Measurements from ENCODE around the gene CDK14.

GRCh38 chr7:91034459-91035368, 438.6 kb downstream of the CDK14 start:
- no peak for TF ChIP-seq RBBP5 (IDR thresholded peaks at IDR 0.05; ENCODE audit: borderline replicate concordance, low read depth, low read length)
- TF ChIP-seq GABPA (IDR thresholded peaks at IDR 0.05; ENCODE audit: borderline replicate concordance, insufficient read depth, low read length), result no peak
- TF ChIP-seq EGR1 (IDR thresholded peaks at IDR 0.05; ENCODE audit: borderline replicate concordance, low read depth, low read length), result no peak
- TF ChIP-seq, protein P1, sequence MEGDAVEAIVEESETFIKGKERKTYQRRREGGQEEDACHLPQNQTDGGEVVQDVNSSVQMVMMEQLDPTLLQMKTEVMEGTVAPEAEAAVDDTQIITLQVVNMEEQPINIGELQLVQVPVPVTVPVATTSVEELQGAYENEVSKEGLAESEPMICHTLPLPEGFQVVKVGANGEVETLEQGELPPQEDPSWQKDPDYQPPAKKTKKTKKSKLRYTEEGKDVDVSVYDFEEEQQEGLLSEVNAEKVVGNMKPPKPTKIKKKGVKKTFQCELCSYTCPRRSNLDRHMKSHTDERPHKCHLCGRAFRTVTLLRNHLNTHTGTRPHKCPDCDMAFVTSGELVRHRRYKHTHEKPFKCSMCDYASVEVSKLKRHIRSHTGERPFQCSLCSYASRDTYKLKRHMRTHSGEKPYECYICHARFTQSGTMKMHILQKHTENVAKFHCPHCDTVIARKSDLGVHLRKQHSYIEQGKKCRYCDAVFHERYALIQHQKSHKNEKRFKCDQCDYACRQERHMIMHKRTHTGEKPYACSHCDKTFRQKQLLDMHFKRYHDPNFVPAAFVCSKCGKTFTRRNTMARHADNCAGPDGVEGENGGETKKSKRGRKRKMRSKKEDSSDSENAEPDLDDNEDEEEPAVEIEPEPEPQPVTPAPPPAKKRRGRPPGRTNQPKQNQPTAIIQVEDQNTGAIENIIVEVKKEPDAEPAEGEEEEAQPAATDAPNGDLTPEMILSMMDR (IDR thresholded peaks at IDR 0.05; ENCODE audit: control extremely low read depth in 1 of 3, insufficient read depth in 1 of 3, low read depth in 1 of 3, low read length in 3 of 3), result peak in 2 of 3 experiments; percentile 63 to 78; a peak in 3 of 4 replicates
